Stomach (tissue), 9 donors: ENCODE results near the gene MTFP1. TPM values are rescaled to one million over a fixed set of nuclear protein-coding genes. Genes with fewer than 3 reads are reported as not detected.

Experiments used
- DNase-seq, 2 donors: peaks; one replicate each; pipeline versions ENCODE4 v3.0.0 to v3.0.0-alpha.2; 2013 to 2019
- H3K27ac ChIP-seq, 5 donors: fragments of 200-600 bp in 4 of 5; sonication (generic) in 4 of 5; one replicate each; pipeline ENCODE4 v1.5.1; 2013 to 2019; ENCODE audit warnings: mild to moderate bottlenecking in 1 of 5, moderate library complexity in 1 of 5
- H3K27me3 ChIP-seq, 3 donors: fragments of 200-600 bp; sonication (generic); one replicate each; pipeline ENCODE4 v1.5.1; 2017 to 2019; ENCODE audit warnings: mixed run types in 1 of 3
- H3K36me3 ChIP-seq, 4 donors: fragments of 200-600 bp; sonication (generic); 1 replicate in 3 of 4; 2 replicates in 1 of 4; pipeline ENCODE4 v1.5.1; 2016 to 2019
- H3K4me1 ChIP-seq, 4 donors: fragments of 200-600 bp; sonication (generic); one replicate each; pipeline ENCODE4 v1.5.1; 2016 to 2019
- H3K4me3 ChIP-seq, 4 donors: fragments of 200-600 bp; sonication (generic) in 3 of 4; one replicate each; pipeline ENCODE4 v1.5.1; 2016 to 2019; ENCODE audit warnings: mild to moderate bottlenecking in 1 of 4
- H3K9me3 ChIP-seq, 4 donors: fragments of 200-600 bp; sonication (generic); one replicate each; pipeline ENCODE4 v1.5.1; 2016 to 2019
- EP300 ChIP-seq: sonication (generic); formaldehyde crosslinking; IDR thresholded peaks from one replicate; pipeline ENCODE4 v1.6.1; 2017; ENCODE audit warnings: antibody characterized with exemption
- POLR2A ChIP-seq, 4 donors: fragments of 450-650 bp; IDR thresholded peaks; one replicate each; pipeline ENCODE4 v1.6.1; 2016; ENCODE audit warnings: antibody characterized with exemption in 4 of 4, control low read depth in 2 of 4, mild to moderate bottlenecking in 1 of 4, moderate library complexity in 1 of 4
- POLR2AphosphoS5 ChIP-seq, 3 donors: sonication (generic); formaldehyde crosslinking; IDR thresholded peaks; one replicate each; pipeline ENCODE4 v1.6.1; 2016; ENCODE audit warnings: antibody characterized with exemption in 3 of 3
- WGBS, 5 donors: extraction: QIAGEN DNeasy Blood & Tissue Kit in 3 of 5; methylation state at CpG; one replicate each; pipeline versions ENCODE4 v1.1.5 to v1.1.7; 2013 to 2018; 5-methylcytosine and 5-hydroxymethylcytosine counted together
- intact Hi-C: fragments of 100-400 bp; cut with DNase I; formaldehyde crosslinking; loops from one replicate; pipeline ENCODE4 v1.15.1; 2023; ENCODE audit warnings: low total_unique reads
- polyA plus RNA-seq, 3 donors: library from polyadenylated mRNA; stranded (reverse); fragments of 200-250 nt; gene quantifications; one replicate each; pipeline ENCODE4 v1.2.3, GENCODE V29; 2013
- total RNA-seq, 5 donors: library from RNA; depleted of rRNA; stranded (reverse); fragments of >200 nt; gene quantifications; one replicate each; pipeline versions ENCODE4 v1.1.0 to v1.2.3, GENCODE V29; 2014 to 2016
- TF ChIP-seq, protein P1 (sequence below), 7 experiments: fragments of 450-650 bp in 4 of 7; fragments of 200-600 bp in 3 of 7; sonication (generic) in 3 of 7; IDR thresholded peaks; one replicate each; pipeline ENCODE4 v1.5.1; 2016 to 2019; ENCODE audit warnings: antibody characterized with exemption in 7 of 7, control low read depth in 2 of 7, mild to moderate bottlenecking in 1 of 7
- donor health status: healthy with polysubstance abuse.
- donor health status: Bipolar disorder and iron deficiency.
- donor health status: healthy.

The MTFP1 gene
- total and polyA plus RNA-seq, 8 donors, result 1.8 to 45.0 (median 14.8) TPM; not detected in 1

DNA sequence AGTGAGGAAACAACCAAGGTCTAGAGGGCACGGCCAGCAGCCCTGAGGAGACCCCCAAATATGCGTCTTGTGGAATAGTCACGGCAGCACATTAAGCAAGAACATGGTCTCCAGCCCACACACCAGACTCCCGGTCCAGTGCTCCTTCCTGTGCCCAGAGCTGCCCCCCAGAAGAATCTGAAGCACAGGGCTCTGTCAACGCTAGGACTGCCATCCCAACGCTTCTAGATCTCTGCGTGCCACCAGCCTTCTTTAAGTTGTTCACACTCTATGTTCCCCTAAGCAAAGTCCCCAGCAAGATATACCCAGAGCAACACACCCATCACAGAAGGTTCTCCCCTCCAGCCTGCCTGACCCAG lies 32.3 kb upstream of the MTFP1 start:
- intact Hi-C loops, result loop anchor here (5.0 kb wide), 2 partner anchors 34 to 94 kb away; partner anchors contain the start of gene MTFP1

DNA sequence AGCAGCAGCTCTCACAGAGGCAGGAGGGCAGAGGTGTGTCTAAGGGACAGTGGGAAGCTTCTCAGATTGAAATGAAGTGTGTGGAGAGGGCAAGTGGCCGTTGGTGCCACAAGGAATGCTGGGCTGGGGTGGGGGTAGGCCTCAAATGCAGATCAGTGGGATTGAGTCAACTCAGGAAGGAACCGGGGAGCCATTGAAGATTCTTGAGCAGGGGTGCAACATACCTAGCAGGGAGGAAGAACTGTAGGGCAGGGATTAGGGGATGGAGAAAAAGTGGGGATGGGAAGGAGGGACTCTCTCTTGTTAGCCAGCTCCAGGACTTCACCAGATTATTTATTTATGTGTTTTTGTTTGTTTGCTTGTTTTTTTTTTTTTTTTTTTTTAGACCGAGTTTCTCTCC lies 31.7 kb upstream of the MTFP1 start:
- 77 to 83% (median 79%) methylated on average over 2 to 3 of the region's 3 CpGs for WGBS, 5 donors
- intact Hi-C loops, result loop anchor here (5.0 kb wide), 2 partner anchors 33 to 93 kb away; partner anchors contain the start of gene MTFP1
- Histone ChIP-seq H3K9me3 (no peaks in the 10 kb centered on the region), H3K27me3 (peaks cover 0 to 29% (median 9%) of the 10 kb centered on the region in 3 donors), H3K36me3 (no peaks in the 10 kb centered on the region), H3K27ac (no peak overlapping the region), H3K4me3 (no peak overlapping the region), H3K4me1 (peaks cover 24 to 42% (median 34%) of the 10 kb centered on the region in 4 donors)
- no peak for DNase-seq
- TF ChIP-seq, protein P1, sequence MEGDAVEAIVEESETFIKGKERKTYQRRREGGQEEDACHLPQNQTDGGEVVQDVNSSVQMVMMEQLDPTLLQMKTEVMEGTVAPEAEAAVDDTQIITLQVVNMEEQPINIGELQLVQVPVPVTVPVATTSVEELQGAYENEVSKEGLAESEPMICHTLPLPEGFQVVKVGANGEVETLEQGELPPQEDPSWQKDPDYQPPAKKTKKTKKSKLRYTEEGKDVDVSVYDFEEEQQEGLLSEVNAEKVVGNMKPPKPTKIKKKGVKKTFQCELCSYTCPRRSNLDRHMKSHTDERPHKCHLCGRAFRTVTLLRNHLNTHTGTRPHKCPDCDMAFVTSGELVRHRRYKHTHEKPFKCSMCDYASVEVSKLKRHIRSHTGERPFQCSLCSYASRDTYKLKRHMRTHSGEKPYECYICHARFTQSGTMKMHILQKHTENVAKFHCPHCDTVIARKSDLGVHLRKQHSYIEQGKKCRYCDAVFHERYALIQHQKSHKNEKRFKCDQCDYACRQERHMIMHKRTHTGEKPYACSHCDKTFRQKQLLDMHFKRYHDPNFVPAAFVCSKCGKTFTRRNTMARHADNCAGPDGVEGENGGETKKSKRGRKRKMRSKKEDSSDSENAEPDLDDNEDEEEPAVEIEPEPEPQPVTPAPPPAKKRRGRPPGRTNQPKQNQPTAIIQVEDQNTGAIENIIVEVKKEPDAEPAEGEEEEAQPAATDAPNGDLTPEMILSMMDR (IDR thresholded peaks at IDR 0.05), result no peak
- TF ChIP-seq POLR2AphosphoS5 (IDR thresholded peaks at IDR 0.05) (no peak), EP300 (no peak), POLR2A (IDR thresholded peaks at IDR 0.05) (no peak)

More for the DNA sequence above, 32.3 kb upstream of the MTFP1 start:
- WGBS, 5 donors, result 71 to 80% (median 75%) methylated on average over 7 of the region's 7 CpGs
- DNase-seq, result no peak
- no peaks in the 10 kb centered on the region for H3K36me3 ChIP-seq
- H3K27ac ChIP-seq, result peak overlapping the region in 1 of 5 donors; percentile 16
- TF ChIP-seq POLR2A (IDR thresholded peaks at IDR 0.05) (no peak), POLR2AphosphoS5 (IDR thresholded peaks at IDR 0.05) (no peak), EP300 (no peak)
- TF ChIP-seq, protein P1 (IDR thresholded peaks at IDR 0.05), result no peak
- no peak overlapping the region for H3K4me3 ChIP-seq
- H3K27me3 ChIP-seq, result peaks cover 0 to 27% (median 9%) of the 10 kb centered on the region in 3 donors
- H3K4me1 ChIP-seq, result peaks cover 19 to 37% (median 30%) of the 10 kb centered on the region in 4 donors
- no peaks in the 10 kb centered on the region for H3K9me3 ChIP-seq

DNA sequence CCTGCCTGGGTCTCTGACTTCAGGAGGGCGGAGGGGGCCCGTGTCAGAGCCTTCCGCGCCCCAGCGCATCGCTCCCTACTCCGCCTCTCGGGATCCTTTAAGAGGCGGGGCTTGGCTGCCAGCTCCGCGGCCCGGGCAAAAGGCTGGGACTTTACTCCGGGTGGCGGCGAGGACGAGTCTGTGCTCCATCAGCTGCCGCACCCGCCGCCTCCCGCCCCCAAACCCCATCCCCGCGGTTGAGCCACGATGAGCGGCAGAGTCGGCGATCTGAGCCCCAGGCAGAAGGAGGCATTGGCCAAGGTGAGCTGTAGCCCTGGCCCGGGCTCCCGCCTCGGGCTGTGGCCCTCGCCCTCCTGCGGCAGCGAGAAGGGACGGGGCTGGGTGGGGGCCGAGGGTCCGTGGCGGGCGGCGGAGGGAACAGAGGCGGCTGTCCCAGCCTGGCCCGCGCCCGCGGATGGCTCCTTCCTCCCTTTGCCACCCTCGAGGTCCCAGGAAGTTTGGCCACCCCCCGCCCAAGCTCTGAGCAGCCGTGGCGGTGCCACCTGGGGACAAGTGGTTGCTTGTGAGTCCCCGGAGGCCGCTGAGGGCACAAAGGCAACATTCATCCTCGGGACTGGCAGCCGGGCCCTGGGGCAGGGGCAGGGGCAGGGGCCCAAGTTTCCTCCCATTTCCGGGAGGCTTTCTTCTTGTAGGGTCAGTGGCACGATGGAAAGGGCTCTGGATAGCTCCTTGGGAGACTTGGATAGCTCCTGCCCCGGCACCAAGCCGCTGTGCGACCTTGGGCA lies 28.5 kb upstream of the MTFP1 start, which contains the start of gene SEC14L2:
TSS of gene SEC14L2 (plus strand) at position 148 of the 785 bp plus-strand sequence. CDS start at position 247, 99 bp downstream.
- 0 to 5% (median 1%) methylated on average over 12 to 56 of the region's 56 CpGs for WGBS, 5 donors
- peaks cover 0 to 3% (median 0%) of the 10 kb centered on the region in 4 donors for H3K36me3 ChIP-seq
- no peaks in the 10 kb centered on the region for H3K9me3 ChIP-seq
- DNase-seq, result peak; percentile 79 to 84
- intact Hi-C loops, result no loop called here
- peaks cover 27 to 47% (median 36%) of the 10 kb centered on the region in 4 donors for H3K4me1 ChIP-seq
- TF ChIP-seq EP300 (no peak), POLR2A (IDR thresholded peaks at IDR 0.05) (no peak), POLR2AphosphoS5 (IDR thresholded peaks at IDR 0.05) (peak; percentile 5 to 58 (median 29))
- TF ChIP-seq, protein P1 (IDR thresholded peaks at IDR 0.05), result no peak
- peaks cover 0 to 29% (median 9%) of the 10 kb centered on the region in 3 donors for H3K27me3 ChIP-seq
- H3K4me3 ChIP-seq, result peak within 1 kb of the TSS; percentile 69 to 78 (median 76)
- H3K27ac ChIP-seq, result peak within 1 kb of the TSS; percentile 50 to 82 (median 69)
